Hepatocyte (in vitro differentiated cells): Measurements from ENCODE around the gene KRT16. TPM values are rescaled to one million over a fixed set of nuclear protein-coding genes. Genes with fewer than 3 reads are reported as not detected.
"Not testable (repeated sequence)": the region's sequence is repeated elsewhere in the genome, so short reads cannot be mapped to it uniquely, and the experiment has no call there.

Experiments
- DNase-seq: peaks from one replicate; pipeline ENCODE4 v3.0.0-alpha.2; 2016; ENCODE audit warnings: low spot score
- H2AFZ ChIP-seq: fragments of 200-600 bp; sonication (generic); 2 replicates; pipeline ENCODE4 v1.6.0; 2016; ENCODE audit warnings: antibody characterized with exemption, mild to moderate bottlenecking
- H3K27ac ChIP-seq: fragments of 200-600 bp; sonication (generic); 2 replicates; pipeline ENCODE4 v1.5.1; 2016; ENCODE audit warnings: mild to moderate bottlenecking
- H3K27me3 ChIP-seq: fragments of 200-600 bp; sonication (generic); 2 replicates; pipeline ENCODE4 v1.6.1; 2016
- H3K36me3 ChIP-seq: fragments of 200-600 bp; sonication (generic); replicated peaks from 2 replicates; pipeline ENCODE4 v1.5.1; 2016; ENCODE audit warnings: low read depth; ENCODE audit not compliant: insufficient read depth
- H3K4me1 ChIP-seq: fragments of 200-600 bp; sonication (generic); 2 replicates; pipeline ENCODE4 v1.5.1; 2016; ENCODE audit warnings: mild to moderate bottlenecking, moderate library complexity; ENCODE audit not compliant: insufficient read depth
- H3K4me2 ChIP-seq: fragments of 200-600 bp; sonication (generic); 2 replicates; pipeline ENCODE4 v1.6.0; 2016
- H3K4me3 ChIP-seq: fragments of 200-600 bp; sonication (generic); 2 replicates; pipeline ENCODE4 v1.5.1; 2016; ENCODE audit warnings: mild to moderate bottlenecking
- H3K79me2 ChIP-seq: fragments of 200-600 bp; sonication (generic); 2 replicates; pipeline ENCODE4 v1.6.0; 2017; ENCODE audit warnings: mild to moderate bottlenecking
- H3K9me2 ChIP-seq: fragments of 200-600 bp; sonication (generic); replicated peaks from 2 replicates; pipeline ENCODE4 v1.6.0; 2017; ENCODE audit warnings: mild to moderate bottlenecking; ENCODE audit not compliant: insufficient read depth
- H3K9me3 ChIP-seq: fragments of 200-600 bp; sonication (generic); 2 replicates; pipeline ENCODE4 v1.5.1; 2016; ENCODE audit warnings: low read depth, mild to moderate bottlenecking
- H4K20me1 ChIP-seq: fragments of 200-600 bp; sonication (generic); 2 replicates; pipeline ENCODE4 v1.6.0; 2016; ENCODE audit warnings: mild to moderate bottlenecking; ENCODE audit not compliant: insufficient read depth, poor library complexity, severe bottlenecking
- CTCF ChIP-seq: fragments of 200-600 bp; sonication (generic); IDR thresholded peaks from 2 replicates; pipeline ENCODE4 v1.5.1; 2016; ENCODE audit warnings: antibody characterized with exemption, mild to moderate bottlenecking; ENCODE audit not compliant: poor library complexity
- EZH2 ChIP-seq: fragments of 200-600 bp; sonication (generic); IDR thresholded peaks from 2 replicates; pipeline ENCODE4 v1.6.1; 2016; ENCODE audit warnings: antibody characterized with exemption, mild to moderate bottlenecking, borderline replicate concordance
- EZH2phosphoT487 ChIP-seq: fragments of 200-600 bp; sonication (generic); IDR thresholded peaks from one replicate; pipeline ENCODE4 v1.6.1; 2018; ENCODE audit warnings: antibody characterized with exemption, mild to moderate bottlenecking, low read depth, moderate library complexity; ENCODE audit not compliant: unreplicated experiment, severe bottlenecking
- WGBS: methylation state at CpG from one replicate; pipeline ENCODE4 v1.1.6; 2016; ENCODE audit warnings: low lambda C conversion rate; ENCODE audit errors: missing lambda C conversion rate; 5-methylcytosine and 5-hydroxymethylcytosine counted together
- polyA plus RNA-seq: library from polyadenylated mRNA; unstranded; fragments of >200 nt; fragmentation: Nextera tagmentation; extraction: Ambion mirVana; gene quantifications from 2 replicates; pipeline ENCODE4 v1.2.1, GENCODE V29; 2016
- total RNA-seq: library from RNA; depleted of rRNA; stranded (reverse); fragments of >200 nt; gene quantifications from 2 replicates; pipeline ENCODE4 v1.2.3, GENCODE V29; 2014

The KRT16 gene
- total and polyA plus RNA-seq, 2 experiments from 2014 or later: 0.90 to 2.5 TPM

GRCh38 chr17:41627316-41628072 lies 14.9 kb upstream of the KRT16 start:
- H3K36me3 ChIP-seq: no peaks in the 10 kb centered on the region
- DNase-seq: no peak
- no peaks in the 10 kb centered on the region for H3K9me3 ChIP-seq
- H3K27ac ChIP-seq: no peak overlapping the region
- no peaks in the 10 kb centered on the region for H3K27me3 ChIP-seq
- H3K9me2 ChIP-seq: no peaks in the 10 kb centered on the region
- no peaks in the 10 kb centered on the region for H3K79me2 ChIP-seq
- H2AFZ ChIP-seq: no peak overlapping the region
- 88% methylated on average over 23 of the region's 23 CpGs for WGBS
- H3K4me2 ChIP-seq: no peak overlapping the region
- TF ChIP-seq CTCF (no peak), EZH2phosphoT487 (no peak), EZH2 (no peak)
- H4K20me1 ChIP-seq: no peaks in the 10 kb centered on the region
- peaks cover 7% of the 10 kb centered on the region for H3K4me1 ChIP-seq
- no peak overlapping the region for H3K4me3 ChIP-seq

- not testable (repeated sequence) for H3K27me3 ChIP-seq, H4K20me1 ChIP-seq, H2AFZ ChIP-seq, H3K4me3 ChIP-seq, H3K9me2 ChIP-seq, H3K9me3 ChIP-seq, H3K4me1 ChIP-seq, H3K36me3 ChIP-seq, H3K27ac ChIP-seq, H3K4me2 ChIP-seq, DNase-seq, H3K79me2 ChIP-seq
- WGBS: 88% methylated on average over 5 of the region's 5 CpGs
Measured at GRCh38 chr17:41626914-41627295, 14.3 kb upstream of the KRT16 start.

- not testable (repeated sequence) for DNase-seq, H3K4me2 ChIP-seq, H2AFZ ChIP-seq, H3K9me2 ChIP-seq, H3K27ac ChIP-seq, H3K9me3 ChIP-seq, H3K4me3 ChIP-seq, H3K27me3 ChIP-seq, H3K4me1 ChIP-seq, H3K36me3 ChIP-seq, H4K20me1 ChIP-seq, H3K79me2 ChIP-seq
- 93% methylated on average over 13 of the region's 17 CpGs for WGBS
Measured at GRCh38 chr17:41626028-41626913, 13.7 kb upstream of the KRT16 start.

GRCh38 chr17:41625602-41626001 lies 13.0 kb upstream of the KRT16 start:
- TF ChIP-seq EZH2phosphoT487 (no peak), CTCF (no peak), EZH2 (no peak)
- H2AFZ ChIP-seq: no peak overlapping the region
- H3K9me3 ChIP-seq: no peaks in the 10 kb centered on the region
- peaks cover 7% of the 10 kb centered on the region for H3K4me1 ChIP-seq
- no peak overlapping the region for H3K27ac ChIP-seq
- DNase-seq: no peak
- no peaks in the 10 kb centered on the region for H3K27me3 ChIP-seq
- no peak overlapping the region for H3K4me3 ChIP-seq
- H3K9me2 ChIP-seq: no peaks in the 10 kb centered on the region
- WGBS: 90% methylated on average over 16 of the region's 16 CpGs
- H4K20me1 ChIP-seq: no peaks in the 10 kb centered on the region
- H3K79me2 ChIP-seq: no peaks in the 10 kb centered on the region
- H3K4me2 ChIP-seq: no peak overlapping the region
- H3K36me3 ChIP-seq: no peaks in the 10 kb centered on the region
